ENCODE results near the gene FCAMR. TPM values are rescaled to one million over a fixed set of nuclear protein-coding genes. Genes with fewer than 3 reads are reported as not detected.

The FCAMR gene
- total and polyA plus RNA-seq, 2 donors (not counting 1 experiment from before 2014, with no cell fraction given) = not detected

DNA sequence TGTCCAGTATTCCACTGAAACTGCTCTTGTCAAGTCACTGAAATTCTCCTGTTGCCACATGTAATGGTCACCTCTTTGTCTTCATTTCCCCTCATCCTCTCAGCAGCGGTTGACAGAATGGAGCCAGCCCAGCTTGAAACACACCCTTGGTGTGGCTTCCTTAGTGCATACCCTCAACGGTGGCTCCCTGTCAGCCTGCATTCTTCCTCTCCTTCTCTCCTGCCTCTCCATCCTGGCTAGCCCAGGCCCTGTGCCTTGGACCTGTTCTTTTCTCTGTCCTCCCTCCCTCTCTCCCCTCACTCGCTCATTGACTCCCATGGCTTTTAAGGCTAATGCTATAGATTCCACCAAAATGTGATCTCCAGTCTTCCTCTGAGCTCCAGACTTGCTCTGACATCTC, 52.2 kb downstream of the FCAMR start:
- ATAC-seq (ENCODE audit: low read depth) (no peak), DNase-seq (no peak)
- H3K4me1 ChIP-seq (ENCODE audit: control insufficient read depth in 2 of 2, insufficient read depth in 2 of 2, low read length in 2 of 2) = peaks cover 61 to 65% of the 10 kb centered on the region in 2 donors
- H2AFZ ChIP-seq (ENCODE audit: insufficient read depth, low read depth, low read length, poor library complexity, severe bottlenecking) = no peak overlapping the region
- Mint-ChIP-seq H3K4me1 (peaks cover 63% of the 10 kb centered on the region), H3K4me3 (no peak overlapping the region), H3K9me3 (ENCODE audit: insufficient read depth) (no peaks in the 10 kb centered on the region), H3K27ac (peak overlapping the region; percentile 87), H3K27me3 (no peaks in the 10 kb centered on the region)
- H4K20me1 ChIP-seq (ENCODE audit: control insufficient read depth, insufficient read depth, low read length, poor library complexity, severe bottlenecking) = peaks cover 75% of the 10 kb centered on the region
- peaks cover 100% of the 10 kb centered on the region for H3K79me2 ChIP-seq (ENCODE audit: control insufficient read depth, insufficient read depth, low read length)
- ChIA-PET POLR2A (interaction anchor here (0.6 to 8.6 kb wide), 6 partner anchors 9 to 209 kb away, joined by 3 to 69 read pairs (median 8); no protein-coding TSS in a partner anchor), CTCF (interaction anchor here (1.0 to 13.0 kb wide), 13 partner anchors 11 to 308 kb away, joined by 3 to 723 read pairs (median 6); partner anchors contain the start of gene IL20)
- H3K9ac ChIP-seq (ENCODE audit: low read length) = peak overlapping the region; percentile 96
- no peak for TF ChIP-seq EZH2 (IDR thresholded peaks at IDR 0.05; ENCODE audit: borderline replicate concordance, insufficient read depth, low read depth, low read length, poor library complexity, severe bottlenecking)
- TF ChIP-seq, protein P1, sequence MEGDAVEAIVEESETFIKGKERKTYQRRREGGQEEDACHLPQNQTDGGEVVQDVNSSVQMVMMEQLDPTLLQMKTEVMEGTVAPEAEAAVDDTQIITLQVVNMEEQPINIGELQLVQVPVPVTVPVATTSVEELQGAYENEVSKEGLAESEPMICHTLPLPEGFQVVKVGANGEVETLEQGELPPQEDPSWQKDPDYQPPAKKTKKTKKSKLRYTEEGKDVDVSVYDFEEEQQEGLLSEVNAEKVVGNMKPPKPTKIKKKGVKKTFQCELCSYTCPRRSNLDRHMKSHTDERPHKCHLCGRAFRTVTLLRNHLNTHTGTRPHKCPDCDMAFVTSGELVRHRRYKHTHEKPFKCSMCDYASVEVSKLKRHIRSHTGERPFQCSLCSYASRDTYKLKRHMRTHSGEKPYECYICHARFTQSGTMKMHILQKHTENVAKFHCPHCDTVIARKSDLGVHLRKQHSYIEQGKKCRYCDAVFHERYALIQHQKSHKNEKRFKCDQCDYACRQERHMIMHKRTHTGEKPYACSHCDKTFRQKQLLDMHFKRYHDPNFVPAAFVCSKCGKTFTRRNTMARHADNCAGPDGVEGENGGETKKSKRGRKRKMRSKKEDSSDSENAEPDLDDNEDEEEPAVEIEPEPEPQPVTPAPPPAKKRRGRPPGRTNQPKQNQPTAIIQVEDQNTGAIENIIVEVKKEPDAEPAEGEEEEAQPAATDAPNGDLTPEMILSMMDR (IDR thresholded peaks at IDR 0.05) = no peak
- intact Hi-C loops (cut with micrococcal nuclease) = loop anchor here (10.0 kb wide), 1 partner anchor 443 kb away; the partner anchor contains the start of gene IKBKE
- H3K27ac ChIP-seq (ENCODE audit: low read length in 2 of 2) = peak overlapping the region; percentile 15 to 88
- peaks cover 3 to 74% of the 10 kb centered on the region in 2 experiments for H3K36me3 ChIP-seq (replicated peaks in 1 of 2; ENCODE audit: control extremely low read depth in 1 of 2, control insufficient read depth in 1 of 2, extremely low read depth in 1 of 2, insufficient read depth in 2 of 2, low read length in 1 of 2)
- no peaks in the 10 kb centered on the region for H3K9me3 ChIP-seq (ENCODE audit: control extremely low read depth in 1 of 3, control insufficient read depth in 2 of 3, insufficient read depth in 1 of 3, low read length in 2 of 3)
- WGBS (ENCODE audit: insufficient coverage) = 22% methylated on average over 3 of the region's 3 CpGs
- peak overlapping the region; percentile 81 for H3K4me2 ChIP-seq (replicated peaks; ENCODE audit: low read depth, low read length, poor library complexity, severe bottlenecking)
- H3K4me3 ChIP-seq (ENCODE audit: control extremely low read depth in 1 of 5, extremely low read depth in 1 of 5, insufficient read depth in 1 of 5, low read depth in 2 of 5, low read length in 4 of 5) = peak overlapping the region; percentile 69 to 99 (median 84)
- H3K27me3 ChIP-seq (replicated peaks in 1 of 4; ENCODE audit: control extremely low read depth in 1 of 4, control insufficient read depth in 3 of 4, insufficient read depth in 4 of 4, low read length in 3 of 4) = no peaks in the 10 kb centered on the region

DNA sequence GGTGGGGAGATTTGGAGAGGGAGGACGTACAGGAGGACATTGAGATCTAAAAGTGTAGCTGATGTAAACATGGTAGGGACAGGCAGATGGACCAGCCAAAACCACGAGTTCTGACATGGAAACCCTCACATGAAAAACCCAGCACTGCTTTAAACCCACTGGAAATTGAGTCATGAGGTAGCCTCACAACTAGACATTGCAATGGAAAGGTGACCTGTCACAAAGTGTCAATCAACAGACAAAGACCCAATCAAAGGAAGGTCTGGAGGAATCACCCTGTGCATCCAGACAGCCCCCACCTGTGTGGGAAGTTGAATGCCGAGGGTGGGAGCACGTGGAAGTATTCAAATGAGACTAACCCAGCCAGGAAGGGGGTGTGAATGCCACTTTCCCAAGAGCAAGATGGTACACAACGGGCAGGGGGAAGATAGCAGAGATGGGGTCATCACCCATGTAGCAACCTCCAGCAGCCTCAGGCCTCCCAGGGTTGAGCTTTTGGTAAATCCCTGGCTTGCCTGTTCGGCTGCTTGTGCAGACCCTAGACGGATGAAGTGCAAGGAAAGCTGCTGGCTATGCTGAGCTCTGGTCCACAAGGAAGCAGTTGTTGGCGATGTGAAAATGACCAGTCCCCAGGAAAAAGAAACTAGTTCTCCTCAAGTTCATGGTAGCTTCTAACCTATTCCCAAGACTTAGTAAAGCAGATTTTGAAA, 54.1 kb downstream of the FCAMR start:
- Histone ChIP-seq H2AFZ (ENCODE audit: insufficient read depth, low read depth, low read length, poor library complexity, severe bottlenecking) (no peak overlapping the region), H3K4me1 (ENCODE audit: control insufficient read depth in 2 of 2, insufficient read depth in 2 of 2, low read length in 2 of 2) (peaks cover 69 to 72% of the 10 kb centered on the region in 2 donors), H4K20me1 (ENCODE audit: control insufficient read depth, insufficient read depth, low read length, poor library complexity, severe bottlenecking) (peaks cover 94% of the 10 kb centered on the region), H3K9me3 (ENCODE audit: control extremely low read depth in 1 of 3, control insufficient read depth in 2 of 3, insufficient read depth in 1 of 3, low read length in 2 of 3) (no peaks in the 10 kb centered on the region), H3K4me3 (ENCODE audit: control extremely low read depth in 1 of 5, extremely low read depth in 1 of 5, insufficient read depth in 1 of 5, low read depth in 2 of 5, low read length in 4 of 5) (peak overlapping the region; percentile 17 to 99 (median 72)), H3K79me2 (ENCODE audit: control insufficient read depth, insufficient read depth, low read length) (peaks cover 99% of the 10 kb centered on the region), H3K27ac (ENCODE audit: low read length in 2 of 2) (peak overlapping the region; percentile 26 to 88), H3K4me2 (replicated peaks; ENCODE audit: low read depth, low read length, poor library complexity, severe bottlenecking) (peak overlapping the region; percentile 81), H3K36me3 (replicated peaks in 1 of 2; ENCODE audit: control extremely low read depth in 1 of 2, control insufficient read depth in 1 of 2, extremely low read depth in 1 of 2, insufficient read depth in 2 of 2, low read length in 1 of 2) (peaks cover 10 to 93% of the 10 kb centered on the region in 2 experiments), H3K27me3 (replicated peaks in 1 of 4; ENCODE audit: control extremely low read depth in 1 of 4, control insufficient read depth in 3 of 4, insufficient read depth in 4 of 4, low read length in 3 of 4) (no peaks in the 10 kb centered on the region), H3K9ac (ENCODE audit: low read length) (peak overlapping the region; percentile 96)
- POLR2A ChIA-PET = interaction anchor here (1.1 to 8.6 kb wide), 3 partner anchors 9 to 15 kb away, joined by 3 to 69 read pairs (median 11); no protein-coding TSS in a partner anchor
- no peak for ATAC-seq (ENCODE audit: low read depth)
- CTCF ChIA-PET = interaction anchor here (0.9 to 13.0 kb wide), 7 partner anchors 9 to 304 kb away, joined by 4 to 723 read pairs (median 19); partner anchors contain the start of gene EIF2D
- 38% methylated on average over 7 of the region's 8 CpGs for WGBS (ENCODE audit: insufficient coverage)
- peak overlapping the region; percentile 84 for H3K27ac Mint-ChIP-seq
- intact Hi-C loops (cut with micrococcal nuclease) = loop anchor here (10.0 kb wide), 1 partner anchor 441 kb away; the partner anchor contains the start of gene IKBKE
- H3K9me3 Mint-ChIP-seq (ENCODE audit: insufficient read depth) = no peaks in the 10 kb centered on the region
- H3K27me3 Mint-ChIP-seq = no peaks in the 10 kb centered on the region
- H3K4me3 Mint-ChIP-seq = no peak overlapping the region
- TF ChIP-seq, protein P1 (IDR thresholded peaks at IDR 0.05) = no peak
- TF ChIP-seq EZH2 (IDR thresholded peaks at IDR 0.05; ENCODE audit: borderline replicate concordance, insufficient read depth, low read depth, low read length, poor library complexity, severe bottlenecking) = no peak
- no peak for DNase-seq
- H3K4me1 Mint-ChIP-seq = peaks cover 82% of the 10 kb centered on the region
